GM21423 (cell line): ENCODE data around the gene APOF.
A peak's percentile ranks its signal among the peaks of the same experiment; 100 is the strongest.
"Not testable (repeated sequence)": the region's sequence is repeated elsewhere in the genome, so short reads cannot be mapped to it uniquely, and the experiment has no call there.

Experiments used
- ATAC-seq: cut with Tn5 transposase; IDR thresholded peaks from one replicate; pipeline ENCODE4 v1.9.1; 2021; ENCODE audit warnings: mild to moderate bottlenecking, moderate library complexity; ENCODE audit not compliant: unreplicated experiment

Gene APOF

GRCh38 chr12:56374726-56375597 is 12.3 kb upstream of the APOF start:
- peak; percentile 35 for ATAC-seq

DNA sequence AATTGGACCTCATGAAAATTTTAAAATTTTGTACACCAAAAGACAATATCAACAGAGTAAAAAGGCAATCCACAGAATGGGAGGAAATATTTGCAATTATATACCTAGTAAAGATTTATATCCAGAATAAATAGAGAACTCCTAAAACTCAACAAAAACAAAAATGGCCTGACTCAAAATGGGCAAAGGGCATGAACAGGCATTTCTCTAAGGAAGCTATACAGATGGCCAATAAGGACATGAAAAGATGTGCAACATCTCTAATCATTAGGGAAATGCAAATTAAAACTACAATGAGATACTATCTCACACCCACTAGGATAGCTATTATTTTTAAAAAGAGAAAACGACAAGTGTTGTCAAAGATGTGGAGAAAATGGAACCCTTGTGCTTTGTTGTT is 10.9 kb upstream of the APOF start:
- no peak for ATAC-seq

DNA sequence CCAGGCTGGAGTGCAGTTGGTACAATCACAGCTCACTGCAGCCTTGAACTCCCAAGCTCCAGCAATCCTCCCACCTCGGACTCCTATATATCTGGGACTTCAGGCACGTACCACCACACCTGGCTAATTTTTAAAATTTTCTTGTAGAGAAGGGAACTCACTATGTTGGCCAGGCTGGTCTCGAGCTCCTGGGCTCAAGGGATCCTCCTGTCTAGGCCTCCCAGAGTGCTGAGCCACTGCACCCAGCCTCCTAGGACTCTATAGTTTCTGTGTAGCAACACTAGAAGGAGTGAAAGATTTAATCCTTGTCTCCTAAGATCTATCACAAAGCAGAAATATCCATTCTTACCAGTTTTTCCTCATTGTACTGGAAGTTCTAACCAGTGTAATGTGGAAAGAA is 4.3 kb upstream of the APOF start:
- ATAC-seq: no peak

- ATAC-seq: no peak
Observed at GRCh38 chr12:56361487-56362129, 1.0 kb downstream of the APOF start.

DNA sequence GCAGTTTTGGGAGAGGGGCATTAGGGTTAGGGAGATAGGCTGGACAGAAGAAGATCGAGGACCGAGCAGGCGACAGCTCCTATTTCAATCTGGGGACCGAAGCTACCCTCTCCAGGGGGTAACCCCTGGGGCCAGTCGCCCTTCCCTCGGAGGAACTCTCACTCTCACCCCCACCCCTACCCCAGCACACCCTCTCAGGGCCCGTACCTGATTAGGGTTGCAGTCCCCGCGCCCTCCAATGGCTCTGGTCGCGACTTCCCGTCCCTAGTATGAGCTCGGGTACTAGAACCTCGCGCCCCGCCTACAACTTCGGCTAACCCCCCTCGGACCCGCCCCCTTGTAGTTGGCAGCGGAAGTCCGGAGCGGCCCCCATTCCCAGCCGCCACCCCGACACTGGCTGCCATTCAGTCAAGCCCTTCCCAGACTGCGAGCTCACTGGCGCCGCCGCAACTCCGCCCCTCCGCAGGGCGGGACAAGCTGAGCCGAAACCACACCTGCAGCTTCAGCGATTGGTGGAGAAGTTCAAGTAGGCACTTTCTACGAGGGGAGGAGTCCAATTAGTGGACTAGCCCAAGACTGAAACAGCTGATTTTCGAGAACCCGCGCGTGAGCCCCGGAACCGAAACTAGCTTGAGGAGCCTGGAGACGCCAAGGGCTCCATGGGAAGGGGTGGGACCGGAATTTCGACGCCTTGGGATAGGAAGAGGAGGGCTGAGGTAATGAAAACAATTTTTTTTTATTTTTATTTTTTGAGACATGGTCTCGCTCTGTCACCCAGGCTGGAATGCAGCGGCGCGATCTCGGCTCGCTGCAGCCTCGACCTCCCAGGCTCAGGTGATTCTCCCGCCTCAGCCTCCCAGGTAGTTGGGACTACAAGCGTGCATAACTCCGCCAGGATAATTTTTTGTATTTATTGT is 2.5 kb downstream of the APOF start, which contains the start of gene STAT2:
Gene STAT2 (minus strand): TSS at position 257 of the 917 bp plus-strand sequence. CDS start 3,536 bp downstream, outside the sequence.
- peak; percentile 95 for ATAC-seq

- no peak for ATAC-seq
Observed at GRCh38 chr12:56358836-56359532, 3.7 kb downstream of the APOF start.

DNA sequence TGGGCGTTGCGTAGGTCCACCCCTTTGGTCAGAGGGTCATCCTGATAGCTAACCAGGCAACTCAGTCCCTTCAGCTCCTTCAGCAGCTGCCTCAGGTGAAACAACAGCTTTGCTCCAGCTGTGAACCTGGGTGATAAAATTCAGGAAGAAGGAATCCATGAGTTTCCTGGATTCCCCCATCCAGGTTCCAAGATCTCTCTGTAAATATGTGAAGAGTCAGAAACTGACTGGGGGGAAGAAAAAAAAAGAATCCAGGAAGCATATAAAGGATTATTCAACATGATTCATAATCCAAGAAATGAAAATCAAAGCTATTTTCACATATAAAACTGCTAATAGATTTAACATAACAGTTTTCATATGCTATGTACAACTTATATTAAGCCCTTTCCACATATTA is 11.3 kb downstream of the APOF start:
- no peak for ATAC-seq

GRCh38 chr12:56350662-56351061 is 12.0 kb downstream of the APOF start:
- no peak for ATAC-seq

GRCh38 chr12:56348776-56349175 is 13.9 kb downstream of the APOF start:
- no peak for ATAC-seq

DNA sequence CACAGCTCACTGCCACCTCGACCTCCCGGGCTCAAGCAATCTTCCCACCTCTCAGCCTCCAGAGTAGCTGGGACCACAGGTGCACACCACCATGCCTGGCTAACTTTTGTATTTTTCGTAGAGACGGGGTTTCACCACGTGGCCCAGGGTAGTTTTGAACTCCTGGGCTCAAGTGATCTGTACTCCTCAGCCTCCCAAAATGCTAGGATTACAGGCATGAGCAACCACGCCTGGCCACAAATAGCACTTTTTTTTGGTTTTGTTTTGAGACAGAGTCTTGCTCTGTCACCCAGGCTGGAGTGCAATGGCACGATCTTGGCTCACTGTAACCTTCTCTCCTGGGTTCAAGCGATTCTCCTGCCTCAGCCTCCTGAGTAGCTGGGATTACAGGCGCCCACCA is 15.4 kb downstream of the APOF start:
- ATAC-seq: not testable (repeated sequence)

GRCh38 chr12:56346675-56347074 is 16.0 kb downstream of the APOF start:
- ATAC-seq: no peak

GRCh38 chr12:56342290-56342689 is 20.4 kb downstream of the APOF start:
- not testable (repeated sequence) for ATAC-seq

DNA sequence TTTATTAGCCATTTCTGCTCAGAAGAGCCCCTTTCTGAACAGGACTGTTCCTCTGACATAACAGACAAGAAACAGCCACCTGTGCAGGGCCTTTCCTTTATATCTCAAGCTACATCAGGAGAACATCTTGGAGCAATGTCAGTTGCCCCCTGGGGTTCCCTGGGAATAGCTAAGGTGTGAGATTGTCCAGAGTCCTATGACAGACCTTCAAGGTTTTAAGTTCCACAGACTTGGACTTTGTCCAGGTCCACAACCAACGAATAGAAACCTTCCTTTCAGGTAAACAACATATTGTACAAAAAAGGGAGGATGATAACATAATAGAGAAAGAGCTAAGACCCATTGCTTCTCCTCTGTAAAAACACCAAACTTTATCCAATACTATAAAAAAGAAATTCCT is 21.0 kb downstream of the APOF start:
- ATAC-seq: no peak

DNA sequence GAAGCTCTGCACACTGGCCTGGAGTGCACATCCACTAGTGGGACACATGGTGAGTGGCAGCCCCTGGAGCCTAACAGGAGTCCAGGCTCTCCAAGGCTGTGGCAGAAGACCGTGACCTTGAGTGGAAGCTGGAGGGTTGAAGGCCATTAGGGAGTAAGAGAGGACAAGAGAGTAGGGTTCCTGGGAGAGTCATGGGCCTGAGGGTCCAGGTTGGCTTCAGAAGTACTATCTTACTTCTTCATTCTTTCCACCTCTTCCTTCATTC is 23.6 kb downstream of the APOF start:
- no peak for ATAC-seq

GRCh38 chr12:56338308-56339157 is 24.1 kb downstream of the APOF start, which contains the start of gene IL23A:
Gene IL23A, plus strand, starts transcription at chr12:56338884. Its CDS starts 161 bp downstream, at chr12:56339045.
- ATAC-seq: peak; percentile 22

GRCh38 chr12:56337753-56338251 is 24.9 kb downstream of the APOF start:
- no peak for ATAC-seq

DNA sequence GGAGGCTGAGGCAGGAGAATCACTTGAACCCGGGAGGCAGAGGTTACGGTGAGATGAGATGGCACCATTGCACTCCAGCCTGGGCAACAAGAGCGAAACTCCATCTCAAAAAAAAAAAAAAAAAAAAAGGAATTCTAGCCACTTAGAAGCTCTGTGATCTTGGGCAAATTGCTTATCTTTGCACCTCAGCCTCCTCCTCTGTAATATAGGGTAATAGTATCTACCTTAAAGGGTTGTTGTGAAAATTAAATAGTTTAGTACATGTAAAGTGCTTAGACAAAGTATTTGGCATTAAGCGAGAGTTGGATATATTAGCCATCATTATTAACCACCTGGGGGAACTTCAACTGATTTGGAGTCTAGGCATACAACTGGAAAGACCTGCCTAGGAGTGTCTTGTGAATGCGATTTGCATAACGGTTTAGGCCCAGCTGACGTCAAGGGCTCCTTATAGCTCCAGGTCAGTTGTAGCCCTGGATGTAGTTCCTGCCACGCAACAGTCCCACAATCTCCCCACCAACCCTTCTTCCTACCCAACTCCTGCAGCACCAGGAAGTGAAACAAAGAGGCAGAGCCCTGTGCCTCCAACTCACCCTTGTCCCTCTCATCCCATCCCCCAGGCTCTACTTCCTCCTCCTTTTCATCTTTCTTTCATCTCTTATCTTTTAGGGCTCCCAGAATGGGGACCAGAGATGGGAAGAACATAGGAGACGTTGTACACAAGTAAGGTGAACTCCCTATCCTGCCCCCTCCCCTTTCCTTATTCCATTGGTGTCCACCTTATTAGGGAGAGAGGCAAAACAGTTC is 26.1 kb downstream of the APOF start:
- ATAC-seq: no peak

DNA sequence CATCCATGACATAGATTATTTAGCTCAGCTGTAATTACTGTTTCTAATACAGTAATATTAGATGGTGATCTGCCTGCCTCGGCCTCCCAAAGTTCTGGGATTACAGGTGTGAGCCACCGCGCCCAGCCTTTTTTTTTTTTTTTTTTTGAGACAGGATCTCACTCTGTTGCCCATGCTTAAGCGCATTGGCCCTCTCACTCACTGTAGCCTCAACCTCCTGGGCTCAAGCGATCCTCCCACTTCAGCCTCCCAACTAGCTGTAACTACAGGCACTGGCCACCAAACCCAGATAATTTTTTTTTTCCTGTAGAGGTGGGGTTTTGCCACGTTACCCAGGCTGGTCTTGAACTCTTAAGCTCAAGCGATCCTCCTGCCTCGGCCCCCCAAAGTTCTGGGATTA is 27.1 kb downstream of the APOF start:
- not testable (repeated sequence) for ATAC-seq

DNA sequence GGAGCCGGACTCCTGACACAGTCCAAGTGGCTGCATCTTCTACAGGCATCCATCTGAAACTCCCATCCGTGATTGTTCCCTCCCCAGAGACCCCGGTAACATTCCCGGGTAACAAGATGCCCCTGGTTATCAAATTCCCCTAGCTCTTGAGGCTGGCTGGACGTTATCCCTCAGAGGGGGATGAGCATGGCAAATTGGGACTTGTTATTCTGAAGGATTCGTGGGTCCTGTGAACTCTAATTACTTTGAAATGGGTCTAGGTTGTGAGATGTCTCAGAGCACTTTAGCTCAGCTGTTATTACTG is 28.2 kb downstream of the APOF start:
- no peak for ATAC-seq
